ENCODE data around the gene NIPAL3. TPM values are rescaled to one million over a fixed set of nuclear protein-coding genes. Genes with fewer than 3 reads are reported as not detected.

The NIPAL3 gene
- total RNA-seq, 4 donors from 2014 or later = 18.3 to 31.1 (median 26.6) TPM

DNA sequence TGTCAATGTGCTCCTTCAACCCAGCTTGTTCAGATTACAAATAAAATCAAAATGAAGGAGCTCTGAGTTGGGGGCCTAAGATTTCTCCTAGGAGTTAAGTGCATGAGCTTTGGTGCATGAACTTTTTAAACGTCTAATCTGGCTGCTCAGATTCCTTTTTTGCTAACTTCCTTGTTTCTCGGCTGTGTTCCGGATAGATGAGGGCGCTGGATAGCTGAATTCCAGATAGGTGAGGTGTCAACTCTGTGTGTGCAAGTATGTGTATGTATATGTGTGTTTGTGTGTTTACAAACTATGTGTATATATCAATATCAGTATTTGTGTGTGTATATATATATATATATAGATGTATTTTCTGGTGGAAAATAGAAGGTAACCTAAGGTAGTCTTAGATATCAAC is 49.5 kb downstream of the NIPAL3 start:
- TF ChIP-seq POLR2AphosphoS5 (IDR thresholded peaks at IDR 0.05) (no peak), EP300 (IDR thresholded peaks at IDR 0.05) (no peak), POLR2A (IDR thresholded peaks at IDR 0.05; ENCODE audit: low read depth) (no peak)
- TF ChIP-seq, protein P1, sequence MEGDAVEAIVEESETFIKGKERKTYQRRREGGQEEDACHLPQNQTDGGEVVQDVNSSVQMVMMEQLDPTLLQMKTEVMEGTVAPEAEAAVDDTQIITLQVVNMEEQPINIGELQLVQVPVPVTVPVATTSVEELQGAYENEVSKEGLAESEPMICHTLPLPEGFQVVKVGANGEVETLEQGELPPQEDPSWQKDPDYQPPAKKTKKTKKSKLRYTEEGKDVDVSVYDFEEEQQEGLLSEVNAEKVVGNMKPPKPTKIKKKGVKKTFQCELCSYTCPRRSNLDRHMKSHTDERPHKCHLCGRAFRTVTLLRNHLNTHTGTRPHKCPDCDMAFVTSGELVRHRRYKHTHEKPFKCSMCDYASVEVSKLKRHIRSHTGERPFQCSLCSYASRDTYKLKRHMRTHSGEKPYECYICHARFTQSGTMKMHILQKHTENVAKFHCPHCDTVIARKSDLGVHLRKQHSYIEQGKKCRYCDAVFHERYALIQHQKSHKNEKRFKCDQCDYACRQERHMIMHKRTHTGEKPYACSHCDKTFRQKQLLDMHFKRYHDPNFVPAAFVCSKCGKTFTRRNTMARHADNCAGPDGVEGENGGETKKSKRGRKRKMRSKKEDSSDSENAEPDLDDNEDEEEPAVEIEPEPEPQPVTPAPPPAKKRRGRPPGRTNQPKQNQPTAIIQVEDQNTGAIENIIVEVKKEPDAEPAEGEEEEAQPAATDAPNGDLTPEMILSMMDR (IDR thresholded peaks at IDR 0.05) = no peak
- Histone ChIP-seq H3K27ac (replicated peaks in 1 of 4) (no peak overlapping the region), H3K36me3 (peaks cover 0 to 70% (median 28%) of the 10 kb centered on the region in 4 donors), H3K9me3 (no peaks in the 10 kb centered on the region), H3K27me3 (no peaks in the 10 kb centered on the region), H3K4me1 (no peaks in the 10 kb centered on the region), H3K4me3 (no peak overlapping the region)
- intact Hi-C loops (cut with DNase I) = no loop called here
- no peak for DNase-seq (ENCODE audit: extremely low spot score)
- 79% methylated on average over 4 of the region's 4 CpGs for WGBS

DNA sequence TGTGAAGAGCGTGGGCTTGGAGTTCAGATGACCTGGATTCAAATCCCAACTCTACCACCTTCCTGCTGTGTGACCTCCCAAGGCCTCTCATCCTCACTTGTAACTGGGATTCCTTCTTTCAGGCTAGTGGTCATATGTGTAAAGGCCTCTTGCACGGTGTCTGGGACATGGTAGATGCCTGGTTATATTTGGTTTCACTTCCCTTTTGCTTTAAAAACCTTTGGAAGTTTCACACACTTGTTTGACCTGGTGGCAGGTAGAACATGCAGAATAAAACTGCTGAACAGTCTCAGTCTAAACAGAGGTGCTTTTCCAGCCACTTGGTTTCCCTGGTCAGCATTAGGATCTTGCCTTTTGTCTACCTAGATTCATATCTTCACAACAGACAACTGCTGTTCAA is 50.0 kb downstream of the NIPAL3 start:
- Histone ChIP-seq H3K27ac (replicated peaks in 1 of 4) (no peak overlapping the region), H3K36me3 (peaks cover 0 to 64% (median 24%) of the 10 kb centered on the region in 4 donors), H3K4me1 (no peaks in the 10 kb centered on the region), H3K4me3 (no peak overlapping the region), H3K9me3 (no peaks in the 10 kb centered on the region), H3K27me3 (no peaks in the 10 kb centered on the region)
- intact Hi-C loops (cut with DNase I) = no loop called here
- 87% methylated on average over 2 of the region's 2 CpGs for WGBS
- TF ChIP-seq EP300 (IDR thresholded peaks at IDR 0.05) (no peak), POLR2AphosphoS5 (IDR thresholded peaks at IDR 0.05) (no peak), POLR2A (IDR thresholded peaks at IDR 0.05; ENCODE audit: low read depth) (no peak)
- TF ChIP-seq, protein P1 (IDR thresholded peaks at IDR 0.05) = no peak
- DNase-seq (ENCODE audit: extremely low spot score) = no peak

DNA sequence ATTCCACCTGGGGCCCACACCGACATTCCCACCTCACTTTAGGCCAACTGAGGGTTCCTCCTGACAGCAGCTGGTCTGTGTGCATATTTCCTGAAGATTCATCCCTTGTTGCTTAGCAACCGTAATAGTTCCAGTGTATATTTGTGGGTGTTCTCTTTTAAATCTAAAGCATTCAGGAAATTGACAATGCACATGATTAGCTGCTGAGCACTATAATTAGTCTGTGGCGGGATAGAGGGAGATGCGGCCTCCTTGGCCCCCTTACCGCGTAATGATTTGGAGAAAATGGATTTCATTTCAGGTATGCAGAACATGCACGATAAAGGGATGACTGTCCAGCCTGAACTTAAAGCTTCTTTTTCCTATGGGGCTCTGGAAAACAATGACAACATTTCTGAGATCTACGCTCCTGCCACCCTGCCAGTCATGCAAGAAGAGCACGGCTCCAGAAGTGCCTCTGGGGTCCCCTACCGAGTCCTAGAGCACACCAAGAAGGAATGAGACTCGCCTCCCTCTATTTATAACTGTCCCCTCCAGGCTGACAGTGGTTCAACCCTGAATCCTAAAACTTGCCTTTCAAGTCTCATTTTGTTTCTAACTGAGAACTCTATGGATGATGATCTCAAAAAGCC is 53.2 kb downstream of the NIPAL3 start:
- H3K27ac ChIP-seq (replicated peaks in 1 of 4) = no peak overlapping the region
- H3K4me3 ChIP-seq = no peak overlapping the region
- intact Hi-C loops (cut with DNase I) = no loop called here
- H3K36me3 ChIP-seq = peaks cover 0 to 42% (median 21%) of the 10 kb centered on the region in 4 donors
- DNase-seq (ENCODE audit: extremely low spot score) = no peak
- H3K9me3 ChIP-seq = no peaks in the 10 kb centered on the region
- no peaks in the 10 kb centered on the region for H3K27me3 ChIP-seq
- 87% methylated on average over 11 of the region's 11 CpGs for WGBS
- no peaks in the 10 kb centered on the region for H3K4me1 ChIP-seq
- no peak for TF ChIP-seq POLR2A (IDR thresholded peaks at IDR 0.05; ENCODE audit: low read depth)
- TF ChIP-seq EP300 (IDR thresholded peaks at IDR 0.05) = no peak
- TF ChIP-seq POLR2AphosphoS5 (IDR thresholded peaks at IDR 0.05) = no peak
- TF ChIP-seq, protein P1 (IDR thresholded peaks at IDR 0.05) = no peak

GRCh38 chr1:24470592-24470991 is 55.0 kb downstream of the NIPAL3 start:
- no peak for TF ChIP-seq POLR2A (IDR thresholded peaks at IDR 0.05; ENCODE audit: low read depth)
- TF ChIP-seq POLR2AphosphoS5 (IDR thresholded peaks at IDR 0.05) = no peak
- TF ChIP-seq EP300 (IDR thresholded peaks at IDR 0.05) = no peak
- TF ChIP-seq, protein P1 (IDR thresholded peaks at IDR 0.05) = no peak
- no peak for DNase-seq (ENCODE audit: extremely low spot score)
- Histone ChIP-seq H3K4me3 (no peak overlapping the region), H3K9me3 (no peaks in the 10 kb centered on the region), H3K27me3 (no peaks in the 10 kb centered on the region), H3K27ac (replicated peaks in 1 of 4) (no peak overlapping the region), H3K4me1 (no peaks in the 10 kb centered on the region), H3K36me3 (peaks cover 0 to 24% (median 16%) of the 10 kb centered on the region in 4 donors)
- intact Hi-C loops (cut with DNase I) = no loop called here
- WGBS = 92% methylated on average over 2 of the region's 2 CpGs

All from esophagus muscularis mucosa (tissue), 4 donors.